Left lobe of liver (tissue), 2 donors: ENCODE measurements around the gene XPNPEP3. TPM values are rescaled to one million over a fixed set of nuclear protein-coding genes. Genes with fewer than 3 reads are reported as not detected.

Source experiments
- ATAC-seq: fragments of 200-7000 bp; cut with Tn5 transposase; one replicate; pipeline ENCODE4 v1.9.1; 2020; ENCODE audit warnings: mild to moderate bottlenecking, moderate library complexity
- DNase-seq: peaks from one replicate; pipeline ENCODE4 v3.0.0-alpha.2; 2020; ENCODE audit warnings: low spot score
- total RNA-seq: library from RNA; stranded (reverse); gene quantifications from one replicate; pipeline ENCODE4 v1.2.1, GENCODE V29; 2021
- donor health status: DM: no; HTN: no; CAD: no; lungs with moderate emphysema.
- donor health status: DM: no; HTN: yes; CAD: no.

The XPNPEP3 gene
- total RNA-seq, 1 donor from 2014 or later, result 22.0 TPM

GRCh38 chr22:40979871-40980270, 122.9 kb downstream of the XPNPEP3 start:
- DNase-seq (no peak), ATAC-seq (no peak)

Other genes starting within 250 kb of the XPNPEP3 start
- gene MRTFA, start 220.4 kb upstream of the XPNPEP3 start, total RNA-seq, result 12.8 TPM
- gene MCHR1, start 177.7 kb upstream of the XPNPEP3 start, total RNA-seq, result 2.3 TPM
- 13.6 TPM for gene SLC25A17, start 37.8 kb upstream of the XPNPEP3 start, total RNA-seq
- 128 TPM for gene ST13, start 509 bp upstream of the XPNPEP3 start, total RNA-seq
- gene DNAJB7, start 5.0 kb downstream of the XPNPEP3 start, total RNA-seq, result not detected
- 15.1 TPM for gene RBX1, start 94.2 kb downstream of the XPNPEP3 start, total RNA-seq
- 24.4 TPM for gene EP300, start 235.4 kb downstream of the XPNPEP3 start, total RNA-seq